Testis (tissue), 2 donors: Measurements from ENCODE around the gene MIPEP.

ENCODE experiments used
- POLR2A ChIP-seq: fragments of 450-650 bp; IDR thresholded peaks from one replicate; pipeline ENCODE4 v1.6.1; 2017; ENCODE audit warnings: antibody characterized with exemption, mild to moderate bottlenecking, moderate library complexity
- TF ChIP-seq, protein P1 (sequence below), 3 experiments: fragments of 450-650 bp in 2 of 3; fragments of 200-600 bp in 1 of 3; sonication (generic) in 1 of 3; IDR thresholded peaks; one replicate each; pipeline ENCODE4 v1.5.1; 2016 to 2019; ENCODE audit warnings: antibody characterized with exemption in 3 of 3, mild to moderate bottlenecking in 2 of 3, moderate library complexity in 1 of 3

- TF ChIP-seq, protein P1, sequence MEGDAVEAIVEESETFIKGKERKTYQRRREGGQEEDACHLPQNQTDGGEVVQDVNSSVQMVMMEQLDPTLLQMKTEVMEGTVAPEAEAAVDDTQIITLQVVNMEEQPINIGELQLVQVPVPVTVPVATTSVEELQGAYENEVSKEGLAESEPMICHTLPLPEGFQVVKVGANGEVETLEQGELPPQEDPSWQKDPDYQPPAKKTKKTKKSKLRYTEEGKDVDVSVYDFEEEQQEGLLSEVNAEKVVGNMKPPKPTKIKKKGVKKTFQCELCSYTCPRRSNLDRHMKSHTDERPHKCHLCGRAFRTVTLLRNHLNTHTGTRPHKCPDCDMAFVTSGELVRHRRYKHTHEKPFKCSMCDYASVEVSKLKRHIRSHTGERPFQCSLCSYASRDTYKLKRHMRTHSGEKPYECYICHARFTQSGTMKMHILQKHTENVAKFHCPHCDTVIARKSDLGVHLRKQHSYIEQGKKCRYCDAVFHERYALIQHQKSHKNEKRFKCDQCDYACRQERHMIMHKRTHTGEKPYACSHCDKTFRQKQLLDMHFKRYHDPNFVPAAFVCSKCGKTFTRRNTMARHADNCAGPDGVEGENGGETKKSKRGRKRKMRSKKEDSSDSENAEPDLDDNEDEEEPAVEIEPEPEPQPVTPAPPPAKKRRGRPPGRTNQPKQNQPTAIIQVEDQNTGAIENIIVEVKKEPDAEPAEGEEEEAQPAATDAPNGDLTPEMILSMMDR (IDR thresholded peaks at IDR 0.05), result no peak
- no peak for TF ChIP-seq POLR2A
Measured at GRCh38 chr13:23748109-23748990, 140.8 kb downstream of the MIPEP start.
